Tibial nerve (tissue), 4 donors: Measurements from ENCODE around the gene MYO1B. TPM values are rescaled to one million over a fixed set of nuclear protein-coding genes. Genes with fewer than 3 reads are reported as not detected.

ENCODE experiments used
- DNase-seq, 2 donors: peaks; one replicate each; pipeline ENCODE4 v3.0.0-alpha.2; 2019; ENCODE audit warnings: low spot score in 2 of 2
- H3K27ac ChIP-seq, 4 donors: fragments of 200-600 bp; sonication (generic) in 3 of 4; one replicate each; pipeline ENCODE4 v1.5.1; 2017 to 2019; ENCODE audit warnings: mild to moderate bottlenecking in 1 of 4
- H3K27me3 ChIP-seq, 2 donors: fragments of 200-600 bp; sonication (generic) in 1 of 2; one replicate each; pipeline versions ENCODE4 v1.5.1 to v1.6.0; 2017 to 2019
- H3K36me3 ChIP-seq, 3 donors: fragments of 200-600 bp; sonication (generic); one replicate each; pipeline ENCODE4 v1.5.1; 2018 to 2019
- H3K4me1 ChIP-seq, 4 donors: fragments of 200-600 bp; sonication (generic) in 3 of 4; one replicate each; pipeline ENCODE4 v1.5.1; 2017 to 2019
- H3K4me3 ChIP-seq, 4 donors: fragments of 200-600 bp; sonication (generic) in 3 of 4; one replicate each; pipeline ENCODE4 v1.5.1; 2017 to 2019; ENCODE audit warnings: mild to moderate bottlenecking in 1 of 4, moderate library complexity in 1 of 4
- H3K9me3 ChIP-seq, 4 donors: fragments of 200-600 bp; sonication (generic) in 3 of 4; one replicate each; pipeline ENCODE4 v1.5.1; 2017 to 2019
- EP300 ChIP-seq, 2 donors: sonication (generic); formaldehyde crosslinking; IDR thresholded peaks; one replicate each; pipeline ENCODE4 v1.6.1; 2017; ENCODE audit warnings: antibody characterized with exemption in 2 of 2, mild to moderate bottlenecking in 1 of 2
- POLR2A ChIP-seq, 2 donors: fragments of 450-650 bp; IDR thresholded peaks; one replicate each; pipeline ENCODE4 v1.6.1; 2017; ENCODE audit warnings: antibody characterized with exemption in 2 of 2, mild to moderate bottlenecking in 2 of 2, moderate library complexity in 2 of 2
- WGBS, 2 donors: methylation state at CpG; one replicate each; pipeline ENCODE4 v1.1.5; 2018; 5-methylcytosine and 5-hydroxymethylcytosine counted together
- total RNA-seq, 4 donors: library from RNA; depleted of rRNA; stranded (reverse); fragments of >200 nt; gene quantifications; one replicate each; pipeline ENCODE4 v1.1.0, GENCODE V29; 2016
- TF ChIP-seq, protein P1 (sequence below), 5 experiments: fragments of 200-600 bp in 3 of 5; fragments of 450-650 bp in 2 of 5; sonication (generic) in 3 of 5; IDR thresholded peaks; one replicate each; pipeline ENCODE4 v1.5.1; 2016 to 2019; ENCODE audit warnings: antibody characterized with exemption in 5 of 5, mild to moderate bottlenecking in 3 of 5, moderate library complexity in 2 of 5

Gene MYO1B
- total RNA-seq, 4 donors from 2014 or later = 27.9 to 44.4 (median 36.8) TPM

DNA sequence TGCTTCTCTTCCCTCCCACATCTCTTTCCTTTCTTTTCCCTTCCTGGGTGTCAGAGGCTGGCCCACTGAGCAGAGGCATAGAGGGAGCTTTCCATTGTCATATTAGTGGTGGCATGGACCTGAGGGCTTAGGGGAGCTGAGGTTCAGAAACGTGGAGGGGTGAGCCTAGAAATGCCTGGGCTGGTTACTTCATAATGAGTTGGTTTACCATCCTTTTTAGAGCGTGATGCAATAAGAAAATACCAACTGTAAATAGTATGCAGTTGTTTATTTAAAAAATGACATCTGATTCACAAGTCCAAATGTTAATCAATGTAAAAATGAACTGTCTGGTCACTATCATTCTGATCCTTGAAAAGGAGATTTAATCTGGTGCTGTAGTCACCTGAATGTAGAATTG is 46.3 kb downstream of the MYO1B start:
- Histone ChIP-seq H3K36me3 (no peaks in the 10 kb centered on the region), H3K27me3 (no peaks in the 10 kb centered on the region), H3K9me3 (no peaks in the 10 kb centered on the region), H3K27ac (no peak overlapping the region), H3K4me1 (peaks cover 0 to 15% (median 3%) of the 10 kb centered on the region in 4 donors), H3K4me3 (no peak overlapping the region)
- WGBS, 2 donors = 66 to 67% methylated on average over 2 of the region's 2 CpGs
- TF ChIP-seq POLR2A (IDR thresholded peaks at IDR 0.05) = no peak
- no peak for TF ChIP-seq EP300 (IDR thresholded peaks at IDR 0.05)
- TF ChIP-seq, protein P1, sequence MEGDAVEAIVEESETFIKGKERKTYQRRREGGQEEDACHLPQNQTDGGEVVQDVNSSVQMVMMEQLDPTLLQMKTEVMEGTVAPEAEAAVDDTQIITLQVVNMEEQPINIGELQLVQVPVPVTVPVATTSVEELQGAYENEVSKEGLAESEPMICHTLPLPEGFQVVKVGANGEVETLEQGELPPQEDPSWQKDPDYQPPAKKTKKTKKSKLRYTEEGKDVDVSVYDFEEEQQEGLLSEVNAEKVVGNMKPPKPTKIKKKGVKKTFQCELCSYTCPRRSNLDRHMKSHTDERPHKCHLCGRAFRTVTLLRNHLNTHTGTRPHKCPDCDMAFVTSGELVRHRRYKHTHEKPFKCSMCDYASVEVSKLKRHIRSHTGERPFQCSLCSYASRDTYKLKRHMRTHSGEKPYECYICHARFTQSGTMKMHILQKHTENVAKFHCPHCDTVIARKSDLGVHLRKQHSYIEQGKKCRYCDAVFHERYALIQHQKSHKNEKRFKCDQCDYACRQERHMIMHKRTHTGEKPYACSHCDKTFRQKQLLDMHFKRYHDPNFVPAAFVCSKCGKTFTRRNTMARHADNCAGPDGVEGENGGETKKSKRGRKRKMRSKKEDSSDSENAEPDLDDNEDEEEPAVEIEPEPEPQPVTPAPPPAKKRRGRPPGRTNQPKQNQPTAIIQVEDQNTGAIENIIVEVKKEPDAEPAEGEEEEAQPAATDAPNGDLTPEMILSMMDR (IDR thresholded peaks at IDR 0.05) = no peak
- no peak for DNase-seq

DNA sequence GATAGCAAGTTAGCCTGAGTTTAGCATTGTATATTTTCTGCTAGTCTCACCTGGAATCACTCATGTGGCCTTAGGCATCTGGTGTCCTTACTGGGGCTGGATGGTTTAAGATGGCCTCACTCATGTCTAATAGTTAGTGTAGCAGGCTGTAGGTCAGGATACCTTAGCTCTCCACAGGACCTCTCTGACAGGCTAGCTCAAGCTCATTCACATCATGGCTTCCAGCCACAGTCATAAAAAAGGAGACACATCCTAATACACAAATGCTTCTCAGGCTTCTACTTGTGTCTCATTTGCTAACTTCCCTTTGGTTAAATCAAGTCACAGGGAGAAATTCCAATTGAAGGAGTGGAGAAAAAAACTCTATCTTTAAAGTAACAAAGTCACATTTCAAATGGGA is 47.7 kb downstream of the MYO1B start:
- TF ChIP-seq, protein P1 (IDR thresholded peaks at IDR 0.05) = no peak
- no peak for TF ChIP-seq EP300 (IDR thresholded peaks at IDR 0.05)
- no peak for TF ChIP-seq POLR2A (IDR thresholded peaks at IDR 0.05)
- no peaks in the 10 kb centered on the region for H3K9me3 ChIP-seq
- H3K4me3 ChIP-seq = no peak overlapping the region
- no peaks in the 10 kb centered on the region for H3K36me3 ChIP-seq
- no peak for DNase-seq
- no peaks in the 10 kb centered on the region for H3K27me3 ChIP-seq
- H3K4me1 ChIP-seq = peaks cover 0 to 25% (median 3%) of the 10 kb centered on the region in 4 donors
- H3K27ac ChIP-seq = no peak overlapping the region

GRCh38 chr2:191295088-191295487 is 49.9 kb downstream of the MYO1B start:
- no peak for DNase-seq
- Histone ChIP-seq H3K27me3 (no peaks in the 10 kb centered on the region), H3K4me3 (no peak overlapping the region), H3K9me3 (no peaks in the 10 kb centered on the region), H3K27ac (peak overlapping the region in 1 of 4 donors; percentile 16), H3K4me1 (peaks cover 0 to 25% (median 3%) of the 10 kb centered on the region in 4 donors), H3K36me3 (no peaks in the 10 kb centered on the region)
- TF ChIP-seq, protein P1 (IDR thresholded peaks at IDR 0.05) = no peak
- TF ChIP-seq EP300 (IDR thresholded peaks at IDR 0.05) (no peak), POLR2A (IDR thresholded peaks at IDR 0.05) (no peak)
- 55 to 59% methylated on average over 3 of the region's 3 CpGs for WGBS, 2 donors

GRCh38 chr2:191296083-191297006 is 51.1 kb downstream of the MYO1B start:
- TF ChIP-seq EP300 (IDR thresholded peaks at IDR 0.05) (no peak), POLR2A (IDR thresholded peaks at IDR 0.05) (no peak)
- TF ChIP-seq, protein P1 (IDR thresholded peaks at IDR 0.05) = no peak
- H3K27me3 ChIP-seq = no peaks in the 10 kb centered on the region
- no peaks in the 10 kb centered on the region for H3K36me3 ChIP-seq
- WGBS, 2 donors = 54 to 67% methylated on average over 8 of the region's 8 CpGs
- H3K4me3 ChIP-seq = no peak overlapping the region
- no peak for DNase-seq
- H3K9me3 ChIP-seq = no peaks in the 10 kb centered on the region
- H3K4me1 ChIP-seq = peaks cover 0 to 19% (median 0%) of the 10 kb centered on the region in 4 donors
- H3K27ac ChIP-seq = peak overlapping the region in 2 of 4 donors; percentile 16 to 34

- H3K4me3 ChIP-seq = no peak overlapping the region
- peaks cover 0 to 17% (median 0%) of the 10 kb centered on the region in 4 donors for H3K4me1 ChIP-seq
- no peaks in the 10 kb centered on the region for H3K9me3 ChIP-seq
- no peaks in the 10 kb centered on the region for H3K27me3 ChIP-seq
- WGBS, 2 donors = 55 to 63% methylated on average over 5 of the region's 5 CpGs
- no peak for TF ChIP-seq POLR2A (IDR thresholded peaks at IDR 0.05)
- TF ChIP-seq, protein P1 (IDR thresholded peaks at IDR 0.05) = no peak
- TF ChIP-seq EP300 (IDR thresholded peaks at IDR 0.05) = no peak
- DNase-seq = no peak
- H3K36me3 ChIP-seq = no peaks in the 10 kb centered on the region
- peak overlapping the region in 1 of 4 donors; percentile 16 for H3K27ac ChIP-seq
Measured at GRCh38 chr2:191297033-191297432, 51.8 kb downstream of the MYO1B start.
